GM12878 (cell line): ENCODE data around the gene HDDC3. TPM values are rescaled to one million over a fixed set of nuclear protein-coding genes. Genes with fewer than 3 reads are reported as not detected.

Experiments used
- ATAC-seq: fragments of 200-7000 bp; cut with Tn5 transposase; 3 replicates; pipeline ENCODE4 v1.9.1; 2020; ENCODE audit warnings: mild to moderate bottlenecking, moderate library complexity
- BruUV-seq: library from RNA; stranded (reverse); fragments of 400-500 nt; replicated peaks from 2 replicates; lab custom pipeline; 2021; lab: Mats Ljungman, UMichigan
- CTCF ChIA-PET: fragments of 300-600 bp; sonication (Branson Sonifier 250); formaldehyde crosslinking; extraction: SDS; loops from one replicate; lab custom pipeline; 2021; ENCODE audit warnings: inconsistent platforms; lab: Yijun Ruan, JAX
- POLR2A ChIA-PET: fragments of 350-600 bp; formaldehyde crosslinking; extraction: SDS; loops from one replicate; lab custom pipeline; 2021; ENCODE audit warnings: inconsistent platforms; lab: Charles Lee
- RAD21 ChIA-PET: fragments of 300-600 bp; sonication (Branson Sonifier 250); formaldehyde crosslinking; loops from one replicate; lab custom pipeline; 2023; ENCODE audit warnings: antibody characterized with exemption; ENCODE audit not compliant: unreplicated experiment; lab: Charles Lee
- SMC1A ChIA-PET: fragments of 300-600 bp; sonication (Branson Sonifier 250); formaldehyde crosslinking; loops from one replicate; lab custom pipeline; 2023; ENCODE audit not compliant: unreplicated experiment, uncharacterized antibody; lab: Charles Lee
- DNase-seq: peaks from one replicate; pipeline ENCODE4 v3.0.0-alpha.2; 2011; ENCODE audit warnings: low read depth, low spot score
- FAIRE-seq: peaks from 3 replicates; lab custom pipeline; 2011; peaks lifted over from hg19 to GRCh38; lab: Jason Lieb, UNC
- H2AFZ ChIP-seq: 2 replicates; pipeline ENCODE4 v1.6.0; 2011; ENCODE audit warnings: low read depth, low read length, control low read depth; ENCODE audit not compliant: control insufficient read depth
- H3K27ac ChIP-seq: 2 replicates; pipeline ENCODE4 v1.5.1; 2011; ENCODE audit warnings: control low read depth; ENCODE audit not compliant: control insufficient read depth, insufficient read depth
- H3K27me3 ChIP-seq, 2 experiments: replicated peaks in 1 of 2; 2 replicates each; pipeline versions ENCODE4 v1.6.0 to v1.6.1; 2011; ENCODE audit warnings: low read length in 1 of 2; ENCODE audit not compliant: control insufficient read depth in 2 of 2, insufficient read depth in 2 of 2
- H3K36me3 ChIP-seq, 2 experiments: 2 replicates each; pipeline ENCODE4 v1.5.1; 2011; ENCODE audit warnings: low read length in 1 of 2; ENCODE audit not compliant: control insufficient read depth in 2 of 2, insufficient read depth in 2 of 2
- H3K4me1 ChIP-seq: 2 replicates; pipeline ENCODE4 v1.6.1; 2011; ENCODE audit warnings: mild to moderate bottlenecking, low read length, moderate library complexity, mixed read lengths; ENCODE audit not compliant: control insufficient read depth, insufficient read depth
- H3K4me2 ChIP-seq: 2 replicates; pipeline ENCODE4 v1.6.0; 2011; ENCODE audit warnings: control low read depth; ENCODE audit not compliant: control insufficient read depth, insufficient read depth
- H3K4me3 ChIP-seq: fragments of 200-600 bp; sonication (generic); 2 replicates; pipeline ENCODE4 v1.5.1; 2016
- H3K79me2 ChIP-seq: 2 replicates; pipeline ENCODE4 v1.6.0; 2011; ENCODE audit warnings: low read length; ENCODE audit not compliant: control insufficient read depth, insufficient read depth
- H3K9ac ChIP-seq: 2 replicates; pipeline ENCODE4 v1.8.0; 2011; ENCODE audit warnings: low read length, control low read depth, mixed read lengths; ENCODE audit not compliant: control insufficient read depth, insufficient read depth
- H3K9me3 ChIP-seq: replicated peaks from 3 replicates; pipeline ENCODE4 v1.5.1; 2011; ENCODE audit warnings: mild to moderate bottlenecking, low read length; ENCODE audit not compliant: control insufficient read depth, insufficient read depth
- H4K20me1 ChIP-seq: 2 replicates; pipeline ENCODE4 v1.6.0; 2011; ENCODE audit not compliant: control insufficient read depth, insufficient read depth
- ATF7 ChIP-seq: fragments of 450-650 bp; IDR thresholded peaks from 2 replicates; pipeline ENCODE4 v1.6.1; 2016; ENCODE audit warnings: low read depth, mild to moderate bottlenecking
- CHD1 ChIP-seq: IDR thresholded peaks from 2 replicates; pipeline ENCODE4 v1.6.1; 2012; ENCODE audit warnings: low read depth, low read length, improper control_type of control experiment
- CHD4 ChIP-seq: fragments of 200-600 bp; sonication (generic); IDR thresholded peaks from 2 replicates; pipeline ENCODE4 v1.6.1; 2016; ENCODE audit warnings: mild to moderate bottlenecking
- CREM ChIP-seq: IDR thresholded peaks from 2 replicates; pipeline ENCODE4 v1.6.1; 2014; ENCODE audit warnings: antibody characterized with exemption, low read depth
- EZH2 ChIP-seq: IDR thresholded peaks from 2 replicates; pipeline ENCODE4 v1.6.1; 2012; ENCODE audit warnings: low read depth, mild to moderate bottlenecking, control low read depth, inconsistent platforms, low read length, borderline replicate concordance; ENCODE audit not compliant: control insufficient read depth
- GABPA ChIP-seq: IDR thresholded peaks from 2 replicates; pipeline ENCODE4 v1.6.1; 2014; ENCODE audit warnings: antibody characterized with exemption, low read depth, mild to moderate bottlenecking, inconsistent platforms
- IKZF1 ChIP-seq: fragments of 450-650 bp; conservative IDR thresholded peaks from 2 replicates; pipeline ENCODE4 v1.6.1; 2017; ENCODE audit warnings: antibody characterized with exemption, mild to moderate bottlenecking
- IKZF2 ChIP-seq, 2 experiments: fragments of 450-650 bp; IDR thresholded peaks; 2 replicates each; pipeline ENCODE4 v1.6.1; 2017; ENCODE audit warnings: mild to moderate bottlenecking in 2 of 2, moderate library complexity in 2 of 2
- NFXL1 ChIP-seq: fragments of 450-650 bp; IDR thresholded peaks from 2 replicates; pipeline ENCODE4 v1.6.1; 2017; ENCODE audit warnings: antibody characterized with exemption, mild to moderate bottlenecking, borderline replicate concordance
- NR2F1 ChIP-seq: fragments of 450-650 bp; conservative IDR thresholded peaks from 2 replicates; pipeline ENCODE4 v1.6.1; 2017; ENCODE audit warnings: mild to moderate bottlenecking
- SIX5 ChIP-seq: IDR thresholded peaks from 2 replicates; pipeline ENCODE4 v1.6.1; 2011; ENCODE audit warnings: mild to moderate bottlenecking, low read depth, low read length, moderate library complexity; ENCODE audit not compliant: severe bottlenecking
- TARDBP ChIP-seq: IDR thresholded peaks from 2 replicates; pipeline ENCODE4 v1.6.1; 2016; ENCODE audit warnings: borderline replicate concordance
- WGBS: methylation state at CpG from one replicate; pipeline ENCODE4 v1.1.6; 2016; ENCODE audit warnings: low lambda C conversion rate; ENCODE audit not compliant: insufficient replicate concordance, insufficient coverage; ENCODE audit errors: missing lambda C conversion rate; 5-methylcytosine and 5-hydroxymethylcytosine counted together
- in situ Hi-C: fragments of 300-500 bp; cut with MboI; formaldehyde crosslinking; loops from 9 replicates; pipeline ENCODE4 v1.14.3; 2018; ENCODE audit warnings: mixed read lengths
- intact Hi-C: fragments of 100-400 bp; cut with micrococcal nuclease; formaldehyde crosslinking; loops from one replicate; pipeline ENCODE4 v1.14.2; 2022; ENCODE audit not compliant: unreplicated experiment
- polyA plus RNA-seq, 11 experiments: library from polyadenylated mRNA; depleted of rRNA in 4 of 11; unstranded in 6 of 11; stranded (reverse) in 5 of 11; fragments of >200 nt; fragmentation: Nextera tagmentation in 4 of 11; fragmentation: Illumina TruSeq in 1 of 11; extraction: Ambion mirVana in 4 of 11; extraction: Trizol in 1 of 11; gene quantifications; 1 replicate in 1 of 11; 2 replicates in 10 of 11; pipeline versions ENCODE4 v1.2.1 to v1.2.3, GENCODE V29; 2011 to 2016; ENCODE audit warnings: inconsistent platforms in 2 of 11, missing spikeins in 2 of 11, low read depth in 1 of 11
- total RNA-seq, 4 experiments: library from RNA; depleted of rRNA in 3 of 4; stranded (reverse); fragments of >200 nt in 3 of 4; fragmentation: Illumina TruSeq in 1 of 4; extraction: Trizol in 1 of 4; gene quantifications; 2 replicates each; pipeline versions ENCODE4 v1.2.1 to v1.2.3, GENCODE V29; 2013 to 2021
- TF ChIP-seq, protein P1 (sequence below): IDR thresholded peaks from 2 replicates; pipeline ENCODE4 v1.6.1; 2012; ENCODE audit warnings: low read depth, low read length, improper control_type of control experiment
- TF ChIP-seq, protein P2 (sequence below): fragments of 150-350 bp; IDR thresholded peaks from 2 replicates; pipeline ENCODE4 v1.6.1; 2014; ENCODE audit warnings: mild to moderate bottlenecking, low read depth, low read length
- TF ChIP-seq, protein P3 (sequence below): fragments of 450-650 bp; IDR thresholded peaks from 2 replicates; pipeline ENCODE4 v1.6.1; 2016; ENCODE audit warnings: mild to moderate bottlenecking, moderate library complexity, borderline replicate concordance
- TF ChIP-seq, protein P4 (sequence below): fragments of 450-650 bp; IDR thresholded peaks from 2 replicates; pipeline ENCODE4 v1.6.1; 2016; ENCODE audit warnings: mild to moderate bottlenecking

The HDDC3 gene
- total and polyA plus RNA-seq, 10 of the 15 experiments (the other 5 are each of a cell fraction or from before 2014, with no cell fraction given), result 5.6 to 39.5 (median 23.0) TPM

DNA sequence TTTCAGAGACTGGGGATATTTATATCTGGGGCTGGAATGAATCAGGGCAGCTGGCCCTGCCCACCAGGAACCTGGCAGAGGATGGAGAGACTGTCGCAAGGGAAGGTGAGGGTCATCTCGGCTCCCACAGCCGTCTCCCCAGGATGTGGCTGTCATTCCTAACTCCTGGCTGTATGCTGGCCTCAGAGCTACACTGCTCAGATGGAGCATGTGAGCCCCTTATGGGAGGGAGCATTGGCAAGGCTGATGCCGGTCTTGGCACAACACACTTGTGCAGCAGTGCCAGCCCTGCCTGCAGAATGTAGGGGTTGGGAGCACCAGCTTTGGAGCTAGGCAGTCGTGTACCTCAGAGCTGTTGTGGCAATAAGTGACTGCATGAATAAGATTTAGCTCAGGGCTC lies 27.5 kb upstream of the HDDC3 start (continued):
- no peak for TF ChIP-seq IKZF2 (IDR thresholded peaks at IDR 0.05)
- TF ChIP-seq EZH2, result no peak
- TF ChIP-seq NFXL1, result no peak
- TF ChIP-seq ATF7, result no peak
- no peak for TF ChIP-seq CREM
- TF ChIP-seq, protein P1, sequence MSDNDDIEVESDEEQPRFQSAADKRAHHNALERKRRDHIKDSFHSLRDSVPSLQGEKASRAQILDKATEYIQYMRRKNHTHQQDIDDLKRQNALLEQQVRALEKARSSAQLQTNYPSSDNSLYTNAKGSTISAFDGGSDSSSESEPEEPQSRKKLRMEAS, result no peak
- no peak for TF ChIP-seq GABPA
- TF ChIP-seq TARDBP, result no peak

DNA sequence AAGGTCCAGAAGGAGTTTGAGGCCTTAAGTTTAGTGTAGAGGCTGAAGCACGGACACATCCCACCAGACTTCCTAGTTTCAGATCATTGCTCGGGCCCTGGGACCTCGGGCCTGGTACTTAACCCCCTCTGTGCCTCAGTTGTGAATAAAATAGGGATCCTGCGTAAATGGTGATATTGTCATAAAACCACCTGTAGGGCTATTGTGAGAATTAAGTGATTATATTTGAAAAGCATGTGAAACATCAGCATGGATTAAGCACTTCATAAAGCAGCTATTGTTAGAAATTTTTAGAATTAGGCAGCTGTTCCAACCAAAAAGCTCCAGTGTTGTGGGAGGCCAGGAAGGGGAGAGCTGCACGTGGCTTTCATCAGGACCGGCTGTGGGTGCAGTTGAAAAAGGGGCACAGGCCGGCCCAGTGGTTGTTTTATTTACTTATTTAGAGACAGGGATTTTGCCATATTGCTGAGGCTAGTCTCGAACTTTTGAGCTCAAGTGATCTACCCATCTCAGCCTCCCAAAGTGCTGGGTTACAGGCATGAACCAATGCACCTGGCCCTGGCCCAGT lies 26.8 kb upstream of the HDDC3 start:
- Histone ChIP-seq H3K4me2 (no peak overlapping the region), H2AFZ (no peak overlapping the region), H3K27me3 (no peaks in the 10 kb centered on the region), H3K4me3 (no peak overlapping the region), H3K36me3 (peaks cover 21% of the 10 kb centered on the region in 2 experiments), H3K4me1 (peaks cover 3% of the 10 kb centered on the region; the same call in 1 of the 2 replicates), H3K27ac (no peak overlapping the region), H3K9ac (no peak overlapping the region), H3K79me2 (peaks cover 24% of the 10 kb centered on the region), H4K20me1 (no peaks in the 10 kb centered on the region), H3K9me3 (no peaks in the 10 kb centered on the region)
- ATAC-seq (no peak), DNase-seq (no peak), FAIRE-seq (no peak)
- in situ Hi-C loops (loop anchor here (25.0 kb wide), 1 partner anchor 1372 kb away; the partner anchor contains the start of gene TICRR), intact Hi-C loops (loop anchor here (5.0 kb wide), 3 partner anchors 33 to 88 kb away; partner anchors contain the start of genes PRC1 and VPS33B)
- ChIA-PET POLR2A (interaction anchor here (0.7 to 1.5 kb wide), 2 partner anchors 16 to 27 kb away, joined by 4 to 5 read pairs; partner anchors contain the start of gene HDDC3), SMC1A (interaction anchor here (1.4 kb wide), 2 partner anchors 22 to 91 kb away, joined by 4 read pairs; no protein-coding TSS in a partner anchor), RAD21 (interaction anchor here (0.6 kb wide), 1 partner anchor 630 kb away, joined by 3 read pairs; no protein-coding TSS in a partner anchor), CTCF (interaction anchor here (1.0 to 6.4 kb wide), 9 partner anchors 12 to 90 kb away, joined by 3 to 74 read pairs (median 6); partner anchors contain the start of genes HDDC3 and UNC45A)
- no TSS peak for BruUV-seq
- 98% methylated on average over 8 of the region's 8 CpGs for WGBS
- TF ChIP-seq IKZF1 (no peak), SIX5 (no peak), NR2F1 (no peak), CHD1 (no peak), CHD4 (no peak)
- TF ChIP-seq, protein P2, sequence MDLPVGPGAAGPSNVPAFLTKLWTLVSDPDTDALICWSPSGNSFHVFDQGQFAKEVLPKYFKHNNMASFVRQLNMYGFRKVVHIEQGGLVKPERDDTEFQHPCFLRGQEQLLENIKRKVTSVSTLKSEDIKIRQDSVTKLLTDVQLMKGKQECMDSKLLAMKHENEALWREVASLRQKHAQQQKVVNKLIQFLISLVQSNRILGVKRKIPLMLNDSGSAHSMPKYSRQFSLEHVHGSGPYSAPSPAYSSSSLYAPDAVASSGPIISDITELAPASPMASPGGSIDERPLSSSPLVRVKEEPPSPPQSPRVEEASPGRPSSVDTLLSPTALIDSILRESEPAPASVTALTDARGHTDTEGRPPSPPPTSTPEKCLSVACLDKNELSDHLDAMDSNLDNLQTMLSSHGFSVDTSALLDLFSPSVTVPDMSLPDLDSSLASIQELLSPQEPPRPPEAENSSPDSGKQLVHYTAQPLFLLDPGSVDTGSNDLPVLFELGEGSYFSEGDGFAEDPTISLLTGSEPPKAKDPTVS, result no peak
- TF ChIP-seq, protein P3, sequence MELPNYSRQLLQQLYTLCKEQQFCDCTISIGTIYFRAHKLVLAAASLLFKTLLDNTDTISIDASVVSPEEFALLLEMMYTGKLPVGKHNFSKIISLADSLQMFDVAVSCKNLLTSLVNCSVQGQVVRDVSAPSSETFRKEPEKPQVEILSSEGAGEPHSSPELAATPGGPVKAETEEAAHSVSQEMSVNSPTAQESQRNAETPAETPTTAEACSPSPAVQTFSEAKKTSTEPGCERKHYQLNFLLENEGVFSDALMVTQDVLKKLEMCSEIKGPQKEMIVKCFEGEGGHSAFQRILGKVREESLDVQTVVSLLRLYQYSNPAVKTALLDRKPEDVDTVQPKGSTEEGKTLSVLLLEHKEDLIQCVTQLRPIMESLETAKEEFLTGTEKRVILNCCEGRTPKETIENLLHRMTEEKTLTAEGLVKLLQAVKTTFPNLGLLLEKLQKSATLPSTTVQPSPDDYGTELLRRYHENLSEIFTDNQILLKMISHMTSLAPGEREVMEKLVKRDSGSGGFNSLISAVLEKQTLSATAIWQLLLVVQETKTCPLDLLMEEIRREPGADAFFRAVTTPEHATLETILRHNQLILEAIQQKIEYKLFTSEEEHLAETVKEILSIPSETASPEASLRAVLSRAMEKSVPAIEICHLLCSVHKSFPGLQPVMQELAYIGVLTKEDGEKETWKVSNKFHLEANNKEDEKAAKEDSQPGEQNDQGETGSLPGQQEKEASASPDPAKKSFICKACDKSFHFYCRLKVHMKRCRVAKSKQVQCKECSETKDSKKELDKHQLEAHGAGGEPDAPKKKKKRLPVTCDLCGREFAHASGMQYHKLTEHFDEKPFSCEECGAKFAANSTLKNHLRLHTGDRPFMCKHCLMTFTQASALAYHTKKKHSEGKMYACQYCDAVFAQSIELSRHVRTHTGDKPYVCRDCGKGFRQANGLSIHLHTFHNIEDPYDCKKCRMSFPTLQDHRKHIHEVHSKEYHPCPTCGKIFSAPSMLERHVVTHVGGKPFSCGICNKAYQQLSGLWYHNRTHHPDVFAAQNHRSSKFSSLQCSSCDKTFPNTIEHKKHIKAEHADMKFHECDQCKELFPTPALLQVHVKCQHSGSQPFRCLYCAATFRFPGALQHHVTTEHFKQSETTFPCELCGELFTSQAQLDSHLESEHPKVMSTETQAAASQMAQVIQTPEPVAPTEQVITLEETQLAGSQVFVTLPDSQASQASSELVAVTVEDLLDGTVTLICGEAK, result no peak
- TF ChIP-seq, protein P4, sequence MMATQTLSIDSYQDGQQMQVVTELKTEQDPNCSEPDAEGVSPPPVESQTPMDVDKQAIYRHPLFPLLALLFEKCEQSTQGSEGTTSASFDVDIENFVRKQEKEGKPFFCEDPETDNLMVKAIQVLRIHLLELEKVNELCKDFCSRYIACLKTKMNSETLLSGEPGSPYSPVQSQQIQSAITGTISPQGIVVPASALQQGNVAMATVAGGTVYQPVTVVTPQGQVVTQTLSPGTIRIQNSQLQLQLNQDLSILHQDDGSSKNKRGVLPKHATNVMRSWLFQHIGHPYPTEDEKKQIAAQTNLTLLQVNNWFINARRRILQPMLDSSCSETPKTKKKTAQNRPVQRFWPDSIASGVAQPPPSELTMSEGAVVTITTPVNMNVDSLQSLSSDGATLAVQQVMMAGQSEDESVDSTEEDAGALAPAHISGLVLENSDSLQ, result no peak
